BLaER1 (cell line): Measurements from ENCODE around the gene PNPLA6.
"Not testable (repeated sequence)": the region's sequence is repeated elsewhere in the genome, so short reads cannot be mapped to it uniquely, and the experiment has no call there.

Source experiments
- H3K27ac ChIP-seq: shearing (Covaris generic); formaldehyde crosslinking; 2 replicates; pipeline ENCODE4 v1.8.1; 2022
- H3K27me3 ChIP-seq: shearing (Covaris generic); formaldehyde crosslinking; 2 replicates; pipeline ENCODE4 v1.8.1; 2022
- H3K36me3 ChIP-seq: shearing (Covaris generic); formaldehyde crosslinking; 2 replicates; pipeline ENCODE4 v1.8.1; 2022
- H3K4me1 ChIP-seq: shearing (Covaris generic); formaldehyde crosslinking; 2 replicates; pipeline ENCODE4 v1.8.1; 2022
- H3K4me2 ChIP-seq: shearing (Covaris generic); formaldehyde crosslinking; 2 replicates; pipeline ENCODE4 v1.8.1; 2022
- H3K4me3 ChIP-seq: shearing (Covaris generic); formaldehyde crosslinking; 2 replicates; pipeline ENCODE4 v1.8.1; 2022
- H3K9ac ChIP-seq: shearing (Covaris generic); formaldehyde crosslinking; 2 replicates; pipeline ENCODE4 v1.8.1; 2022
- H3K9me3 ChIP-seq: shearing (Covaris generic); formaldehyde crosslinking; 2 replicates; pipeline ENCODE4 v1.8.1; 2022
- H4K20me1 ChIP-seq: shearing (Covaris generic); formaldehyde crosslinking; 2 replicates; pipeline ENCODE4 v1.8.1; 2022
- Cebpa-rat ChIP-seq: shearing (Covaris generic); IDR thresholded peaks from 2 replicates; pipeline ENCODE4 v1.8.1; 2022

The PNPLA6 gene

DNA sequence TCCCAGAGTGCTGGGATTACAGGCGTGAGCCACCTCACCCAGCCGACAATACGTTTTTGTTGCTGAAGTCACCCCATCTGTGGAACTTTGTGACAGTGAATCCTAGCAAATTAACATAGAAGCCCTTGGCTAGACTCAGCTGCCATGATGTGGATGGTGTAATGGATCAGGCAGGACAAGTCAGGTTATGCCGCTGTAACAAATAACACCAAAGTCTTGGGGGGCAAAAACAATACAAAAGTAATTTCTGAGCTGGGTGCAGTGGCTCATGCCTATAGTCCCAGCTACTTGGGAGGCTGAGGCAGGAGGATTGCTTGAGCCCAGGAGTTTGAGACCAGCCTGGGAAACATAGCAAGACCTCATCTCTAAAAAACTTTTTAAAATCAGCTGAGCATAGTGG is 29.3 kb downstream of the PNPLA6 start:
- peaks cover 16% of the 10 kb centered on the region for H3K36me3 ChIP-seq
- no peaks in the 10 kb centered on the region for H3K4me1 ChIP-seq
- no peak overlapping the region for H3K27ac ChIP-seq
- peaks cover 7% of the 10 kb centered on the region; the same call in 1 of the 2 replicates for H3K9me3 ChIP-seq
- H3K4me3 ChIP-seq, result no peak overlapping the region
- no peak overlapping the region for H3K9ac ChIP-seq
- H4K20me1 ChIP-seq, result peaks cover 9% of the 10 kb centered on the region; the same call in 1 of the 2 replicates
- TF ChIP-seq Cebpa-rat, result no peak
- H3K4me2 ChIP-seq, result no peak overlapping the region
- no peaks in the 10 kb centered on the region for H3K27me3 ChIP-seq

DNA sequence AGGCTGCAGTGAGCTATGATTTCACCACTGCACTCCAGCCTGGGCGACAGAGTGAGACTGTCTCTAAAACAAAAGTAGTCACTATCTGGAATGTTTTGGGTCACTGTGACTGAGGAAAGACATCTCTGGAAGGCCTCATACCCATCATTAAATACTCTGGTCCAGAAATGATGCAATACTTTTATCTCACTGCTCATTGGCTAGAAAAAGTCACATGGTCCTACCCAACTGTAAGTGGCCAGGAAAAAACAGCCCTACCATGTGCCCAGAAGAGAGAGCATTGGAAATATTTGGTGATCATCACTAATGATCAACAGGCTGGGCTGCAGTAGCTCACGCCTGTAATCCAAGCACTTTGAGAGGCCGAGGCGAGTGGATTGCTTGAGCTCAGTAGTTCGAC is 29.8 kb downstream of the PNPLA6 start:
- peak; percentile 76 for TF ChIP-seq Cebpa-rat
- no peak overlapping the region for H3K9ac ChIP-seq
- no peak overlapping the region for H3K4me2 ChIP-seq
- no peaks in the 10 kb centered on the region for H3K4me1 ChIP-seq
- H3K27ac ChIP-seq, result no peak overlapping the region
- no peaks in the 10 kb centered on the region for H3K27me3 ChIP-seq
- H3K4me3 ChIP-seq, result no peak overlapping the region
- H4K20me1 ChIP-seq, result peaks cover 9% of the 10 kb centered on the region; the same call in 1 of the 2 replicates
- peaks cover 12% of the 10 kb centered on the region for H3K36me3 ChIP-seq
- H3K9me3 ChIP-seq, result peaks cover 3% of the 10 kb centered on the region; the same call in 1 of the 2 replicates

- Histone ChIP-seq H3K4me3 (no peak overlapping the region), H4K20me1 (no peaks in the 10 kb centered on the region), H3K4me1 (no peaks in the 10 kb centered on the region), H3K36me3 (no peaks in the 10 kb centered on the region), H3K9me3 (no peaks in the 10 kb centered on the region), H3K27me3 (no peaks in the 10 kb centered on the region), H3K4me2 (no peak overlapping the region), H3K27ac (no peak overlapping the region), H3K9ac (no peak overlapping the region)
- no peak for TF ChIP-seq Cebpa-rat
Observed at GRCh38 chr19:7570761-7571160, 35.2 kb downstream of the PNPLA6 start.

- TF ChIP-seq Cebpa-rat, result no peak
- Histone ChIP-seq H3K4me3 (no peak overlapping the region), H3K9ac (no peak overlapping the region), H4K20me1 (no peaks in the 10 kb centered on the region), H3K4me1 (no peaks in the 10 kb centered on the region), H3K27ac (no peak overlapping the region), H3K27me3 (no peaks in the 10 kb centered on the region), H3K4me2 (no peak overlapping the region), H3K9me3 (no peaks in the 10 kb centered on the region), H3K36me3 (no peaks in the 10 kb centered on the region)
Observed at GRCh38 chr19:7575434-7576040, 40.0 kb downstream of the PNPLA6 start.

DNA sequence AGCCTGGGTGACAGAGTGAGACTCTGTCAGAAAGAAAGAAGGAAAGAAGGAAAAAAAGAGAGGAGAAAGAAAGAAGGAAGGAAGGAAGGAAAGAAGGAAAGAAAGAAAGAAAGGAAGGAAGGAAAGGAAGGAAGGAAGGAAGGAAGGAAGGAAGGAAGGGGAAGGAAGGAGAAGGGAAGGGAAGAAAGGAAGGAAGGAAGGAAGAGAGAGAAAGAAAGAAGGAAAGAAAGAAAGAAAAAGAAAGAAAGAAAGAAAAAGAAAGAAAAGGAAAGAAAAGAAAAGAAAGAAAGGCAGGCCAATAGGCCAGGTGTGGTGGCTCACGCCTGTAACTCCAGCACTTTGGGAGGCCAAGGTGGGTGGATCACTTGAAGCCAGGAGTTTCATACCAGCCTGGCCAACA is 41.9 kb downstream of the PNPLA6 start:
- not testable (repeated sequence) for H3K27ac ChIP-seq, H4K20me1 ChIP-seq, H3K9ac ChIP-seq, H3K4me1 ChIP-seq, H3K4me2 ChIP-seq, H3K9me3 ChIP-seq, H3K27me3 ChIP-seq, H3K36me3 ChIP-seq, H3K4me3 ChIP-seq

DNA sequence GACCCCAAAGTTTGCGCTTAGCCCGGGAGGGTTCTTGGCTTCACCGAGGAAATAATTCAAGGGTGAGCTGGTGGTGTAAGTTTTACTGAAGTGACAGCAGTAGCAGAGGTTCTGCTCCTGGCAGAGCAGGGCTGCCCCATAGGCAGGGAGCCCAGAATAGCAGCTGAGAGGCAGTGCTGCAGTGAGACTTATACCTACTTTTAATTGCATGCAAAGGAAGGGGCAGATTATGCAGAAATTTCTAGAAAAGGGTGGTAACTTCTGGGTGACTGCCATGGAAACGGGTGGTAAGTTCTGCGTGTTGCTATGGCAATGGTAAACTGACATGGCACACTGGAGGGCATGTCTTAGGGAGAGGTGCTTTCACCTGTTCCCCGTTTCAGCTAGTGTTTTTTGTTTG is 42.6 kb downstream of the PNPLA6 start:
- Histone ChIP-seq H3K4me3 (no peak overlapping the region), H3K4me1 (no peaks in the 10 kb centered on the region), H3K27me3 (no peaks in the 10 kb centered on the region), H3K4me2 (no peak overlapping the region), H3K9ac (no peak overlapping the region), H3K9me3 (no peaks in the 10 kb centered on the region), H3K27ac (no peak overlapping the region), H3K36me3 (no peaks in the 10 kb centered on the region), H4K20me1 (no peaks in the 10 kb centered on the region)
- no peak for TF ChIP-seq Cebpa-rat

DNA sequence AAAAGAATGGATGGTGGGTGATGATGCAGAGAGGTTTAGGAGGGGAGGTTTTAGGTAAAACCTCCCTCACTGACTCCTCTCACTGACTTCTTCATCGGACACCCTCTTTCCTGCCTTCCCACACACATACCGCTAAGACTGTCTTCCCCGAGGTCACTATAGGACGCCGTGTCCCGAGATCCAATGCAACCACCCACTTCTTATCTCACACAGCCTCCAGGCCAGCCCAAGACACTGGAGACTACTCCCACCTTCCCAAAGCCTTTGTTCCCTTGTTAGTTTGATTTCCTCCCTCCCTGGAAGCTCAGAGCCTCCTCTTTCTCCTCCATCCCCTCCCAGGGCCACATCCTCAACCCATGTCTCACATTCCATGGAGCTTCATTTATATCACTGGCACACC is 43.7 kb downstream of the PNPLA6 start:
- Histone ChIP-seq H3K36me3 (no peaks in the 10 kb centered on the region), H3K27me3 (no peaks in the 10 kb centered on the region), H3K4me3 (no peak overlapping the region), H3K9me3 (no peaks in the 10 kb centered on the region), H3K9ac (no peak overlapping the region), H3K27ac (no peak overlapping the region), H3K4me1 (no peaks in the 10 kb centered on the region), H3K4me2 (no peak overlapping the region), H4K20me1 (no peaks in the 10 kb centered on the region)
- no peak for TF ChIP-seq Cebpa-rat

DNA sequence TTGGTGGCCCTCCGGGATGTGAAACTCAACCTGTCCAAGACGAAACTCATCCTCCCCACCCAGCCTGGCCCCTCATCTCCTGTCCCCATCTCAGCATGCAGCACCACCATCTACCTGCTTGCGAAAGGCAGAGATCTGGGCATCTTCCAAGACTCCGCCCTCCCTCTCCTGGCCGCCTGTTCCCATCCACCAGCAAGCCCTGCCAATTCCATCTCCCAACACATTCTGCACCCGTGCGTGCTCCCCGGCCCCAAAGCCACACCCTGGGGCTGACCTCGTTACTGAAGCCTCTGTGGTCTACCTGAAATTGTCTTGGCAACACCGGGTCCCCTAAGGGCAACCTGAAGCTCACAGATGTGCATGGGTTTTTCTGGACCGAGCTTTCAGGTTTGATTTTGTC is 46.9 kb downstream of the PNPLA6 start:
- no peaks in the 10 kb centered on the region for H3K9me3 ChIP-seq
- H3K27ac ChIP-seq, result no peak overlapping the region
- H3K36me3 ChIP-seq, result no peaks in the 10 kb centered on the region
- no peak overlapping the region for H3K9ac ChIP-seq
- no peak overlapping the region for H3K4me3 ChIP-seq
- H3K27me3 ChIP-seq, result no peaks in the 10 kb centered on the region
- H3K4me2 ChIP-seq, result no peak overlapping the region
- no peak for TF ChIP-seq Cebpa-rat
- no peaks in the 10 kb centered on the region for H4K20me1 ChIP-seq
- no peaks in the 10 kb centered on the region for H3K4me1 ChIP-seq

- Histone ChIP-seq H3K36me3 (no peaks in the 10 kb centered on the region), H3K4me1 (no peaks in the 10 kb centered on the region), H3K4me3 (no peak overlapping the region), H3K9me3 (no peaks in the 10 kb centered on the region), H3K27ac (no peak overlapping the region), H3K4me2 (no peak overlapping the region), H4K20me1 (no peaks in the 10 kb centered on the region), H3K9ac (no peak overlapping the region), H3K27me3 (peaks cover 8% of the 10 kb centered on the region; the same call in 1 of the 2 replicates)
- no peak for TF ChIP-seq Cebpa-rat
Observed at GRCh38 chr19:7589822-7590221, 54.3 kb downstream of the PNPLA6 start.

DNA sequence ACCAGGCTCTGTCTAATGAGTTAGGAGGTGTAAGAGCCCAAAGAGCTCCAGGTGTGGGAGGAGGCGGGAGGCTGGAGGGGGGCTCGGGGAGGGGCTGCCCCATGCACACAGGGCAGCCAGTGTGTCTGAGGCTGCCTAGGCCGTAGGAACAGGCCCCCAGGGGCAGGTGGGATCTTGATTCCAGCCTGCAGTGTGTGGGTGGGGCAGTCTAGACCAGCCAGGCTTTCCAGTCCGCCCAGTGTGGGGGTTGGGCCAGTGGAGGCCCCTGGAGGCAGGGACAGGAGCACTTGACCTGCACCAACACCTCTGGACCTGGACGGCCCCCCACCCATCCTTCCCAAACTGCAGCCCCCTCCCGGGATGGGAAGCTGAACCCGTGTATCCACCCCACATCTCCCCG is 54.7 kb downstream of the PNPLA6 start:
- no peak overlapping the region for H3K4me3 ChIP-seq
- no peak for TF ChIP-seq Cebpa-rat
- H3K9me3 ChIP-seq, result no peaks in the 10 kb centered on the region
- H3K4me1 ChIP-seq, result no peaks in the 10 kb centered on the region
- no peak overlapping the region for H3K9ac ChIP-seq
- no peak overlapping the region for H3K4me2 ChIP-seq
- H4K20me1 ChIP-seq, result no peaks in the 10 kb centered on the region
- H3K27me3 ChIP-seq, result peaks cover 12% of the 10 kb centered on the region; the same call in 1 of the 2 replicates
- H3K36me3 ChIP-seq, result no peaks in the 10 kb centered on the region
- no peak overlapping the region for H3K27ac ChIP-seq
